HG03039 (cell line): Measurements from ENCODE around the gene DLK1.

ENCODE experiments used
- ATAC-seq: cut with Tn5 transposase; IDR thresholded peaks from one replicate; pipeline ENCODE4 v1.9.1; 2021; ENCODE audit warnings: mild to moderate bottlenecking, moderate library complexity; ENCODE audit not compliant: unreplicated experiment

DLK1 gene

GRCh38 chr14:100750762-100751699 lies 24.3 kb downstream of the DLK1 start:
- ATAC-seq = no peak

GRCh38 chr14:100754020-100754419 lies 27.3 kb downstream of the DLK1 start:
- no peak for ATAC-seq

DNA sequence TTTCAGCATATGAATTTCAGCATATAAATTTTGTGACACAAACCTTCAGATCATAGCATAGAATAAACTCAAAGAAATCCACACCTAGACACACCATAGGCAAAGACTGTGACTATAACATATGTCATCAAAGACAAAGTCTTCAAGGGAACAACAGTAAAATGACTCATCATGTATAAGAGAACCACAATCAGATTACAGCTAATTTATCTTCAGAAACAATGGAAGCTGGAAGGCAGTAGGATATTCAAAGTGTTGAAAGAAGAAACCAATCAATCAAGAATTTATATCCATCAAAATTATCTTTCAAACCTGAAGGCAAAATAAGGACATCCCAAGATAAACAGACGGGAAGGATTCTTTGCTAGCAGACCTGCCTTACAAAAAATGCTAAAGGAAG lies 29.0 kb downstream of the DLK1 start:
- no peak for ATAC-seq

DNA sequence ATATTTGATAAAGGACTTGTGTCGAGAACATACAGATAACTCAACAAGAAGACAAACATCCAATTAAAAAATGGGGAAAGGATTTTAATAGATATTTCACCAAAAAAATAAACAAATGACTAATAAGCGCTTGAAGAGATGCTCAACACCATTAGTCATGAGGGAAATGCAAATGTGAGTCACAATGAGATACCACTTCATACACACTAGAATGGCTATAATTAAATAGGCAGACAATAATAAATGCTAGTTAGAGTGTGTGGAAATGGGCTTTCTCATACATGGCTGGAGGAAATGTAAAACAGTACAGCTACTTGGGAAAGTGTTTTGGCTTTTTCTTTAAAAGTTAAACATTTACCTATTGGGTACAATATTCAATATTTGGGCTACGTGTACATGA lies 34.8 kb downstream of the DLK1 start:
- ATAC-seq = no peak

GRCh38 chr14:100762089-100762515 lies 35.4 kb downstream of the DLK1 start:
- ATAC-seq = no peak

- ATAC-seq = no peak
Observed at GRCh38 chr14:100762901-100763300, 36.2 kb downstream of the DLK1 start.

GRCh38 chr14:100764471-100765115 lies 37.9 kb downstream of the DLK1 start:
- ATAC-seq = no peak

GRCh38 chr14:100765296-100765695 lies 38.6 kb downstream of the DLK1 start:
- ATAC-seq = no peak

DNA sequence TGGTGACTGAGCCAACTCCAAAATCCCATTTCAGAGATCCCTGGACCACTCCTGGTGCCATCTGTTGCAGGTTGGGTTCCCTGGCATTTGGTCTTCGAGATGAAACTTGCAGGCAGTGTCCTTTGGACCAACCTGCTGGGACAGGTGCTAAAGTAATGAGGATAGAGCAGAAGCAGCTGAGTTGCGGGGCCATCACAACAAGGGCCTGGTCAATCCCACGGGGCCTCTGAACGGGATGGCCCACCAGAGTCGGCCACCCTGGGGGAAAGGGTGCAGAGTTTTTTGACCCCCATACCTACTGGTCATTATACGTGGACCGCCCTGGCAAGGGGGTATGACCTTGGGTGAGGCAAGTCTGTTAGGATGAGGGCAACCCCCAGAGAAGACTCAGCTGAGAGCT lies 39.3 kb downstream of the DLK1 start:
- no peak for ATAC-seq

DNA sequence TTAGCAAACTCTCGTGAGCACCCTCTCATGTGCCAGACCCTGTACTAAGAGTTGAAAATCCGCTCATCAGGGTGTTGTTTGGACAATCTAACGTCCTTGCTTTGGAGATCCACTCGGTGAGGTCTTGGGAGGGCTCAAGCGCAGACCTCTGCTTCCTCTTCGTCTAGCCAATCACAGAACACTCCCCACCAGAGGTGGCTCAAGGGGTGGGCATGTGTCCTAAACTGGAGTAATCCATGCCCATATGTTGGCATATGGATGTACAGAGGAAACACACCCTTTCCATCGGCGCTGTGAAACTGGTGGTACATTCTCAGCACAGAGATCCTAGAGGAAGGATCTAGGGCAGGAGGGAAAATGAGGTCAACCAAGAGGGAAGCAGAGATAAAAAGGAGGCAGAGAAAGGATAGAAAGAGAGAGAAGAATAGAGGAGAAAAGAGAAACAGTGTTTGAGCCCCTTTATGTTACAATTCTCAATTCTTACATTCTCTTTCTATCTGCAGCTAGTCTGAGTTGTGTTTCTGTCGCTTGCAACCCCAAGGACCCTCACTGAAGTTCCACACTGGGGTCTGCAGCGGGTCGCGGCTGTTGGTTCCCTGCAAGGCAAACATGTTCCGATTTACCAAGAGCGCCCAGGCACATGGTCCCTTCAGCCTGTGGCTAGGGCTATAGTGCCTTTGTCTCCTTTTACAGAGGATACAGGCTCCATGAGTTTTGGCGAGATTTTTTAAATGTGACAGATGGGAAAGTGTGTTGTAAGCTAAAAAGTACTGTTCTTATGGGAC lies 40.5 kb downstream of the DLK1 start:
- no peak for ATAC-seq

DNA sequence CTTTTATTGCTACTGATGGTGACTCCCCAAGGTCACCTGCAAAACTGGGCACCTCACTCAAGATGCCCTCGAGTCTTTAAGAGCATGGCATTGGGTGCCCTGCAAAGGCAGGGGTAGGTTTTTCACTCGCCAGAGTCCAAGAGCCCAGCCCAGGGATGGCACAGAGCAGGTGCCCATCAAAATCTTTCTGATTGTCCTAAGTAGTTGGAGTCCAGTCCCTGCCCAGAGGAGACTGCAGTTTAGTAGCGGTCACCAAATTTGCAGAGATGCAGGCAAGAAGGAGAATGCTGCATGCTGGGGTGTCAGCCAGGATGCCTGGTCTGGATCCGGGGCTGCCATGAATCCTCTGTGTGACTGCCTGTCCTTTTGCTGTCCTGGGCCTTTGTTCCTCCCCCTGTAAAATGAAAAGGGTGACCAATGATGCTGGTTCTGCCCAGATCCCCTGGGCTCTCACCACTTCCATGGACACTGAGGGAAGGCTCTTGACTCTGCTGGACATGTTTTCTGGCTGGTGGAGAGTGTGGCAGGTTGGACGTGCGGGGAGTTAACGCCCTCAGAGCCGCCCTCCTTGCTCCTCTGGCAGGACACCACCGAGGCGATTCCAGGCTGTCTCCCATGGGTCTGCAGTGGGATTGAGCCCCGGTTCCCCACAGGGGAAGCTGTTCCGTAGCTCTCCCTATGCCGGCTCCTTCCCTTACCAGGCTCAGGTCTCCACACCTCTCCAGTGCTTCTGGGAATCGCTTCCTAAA lies 41.3 kb downstream of the DLK1 start:
- ATAC-seq = no peak

DNA sequence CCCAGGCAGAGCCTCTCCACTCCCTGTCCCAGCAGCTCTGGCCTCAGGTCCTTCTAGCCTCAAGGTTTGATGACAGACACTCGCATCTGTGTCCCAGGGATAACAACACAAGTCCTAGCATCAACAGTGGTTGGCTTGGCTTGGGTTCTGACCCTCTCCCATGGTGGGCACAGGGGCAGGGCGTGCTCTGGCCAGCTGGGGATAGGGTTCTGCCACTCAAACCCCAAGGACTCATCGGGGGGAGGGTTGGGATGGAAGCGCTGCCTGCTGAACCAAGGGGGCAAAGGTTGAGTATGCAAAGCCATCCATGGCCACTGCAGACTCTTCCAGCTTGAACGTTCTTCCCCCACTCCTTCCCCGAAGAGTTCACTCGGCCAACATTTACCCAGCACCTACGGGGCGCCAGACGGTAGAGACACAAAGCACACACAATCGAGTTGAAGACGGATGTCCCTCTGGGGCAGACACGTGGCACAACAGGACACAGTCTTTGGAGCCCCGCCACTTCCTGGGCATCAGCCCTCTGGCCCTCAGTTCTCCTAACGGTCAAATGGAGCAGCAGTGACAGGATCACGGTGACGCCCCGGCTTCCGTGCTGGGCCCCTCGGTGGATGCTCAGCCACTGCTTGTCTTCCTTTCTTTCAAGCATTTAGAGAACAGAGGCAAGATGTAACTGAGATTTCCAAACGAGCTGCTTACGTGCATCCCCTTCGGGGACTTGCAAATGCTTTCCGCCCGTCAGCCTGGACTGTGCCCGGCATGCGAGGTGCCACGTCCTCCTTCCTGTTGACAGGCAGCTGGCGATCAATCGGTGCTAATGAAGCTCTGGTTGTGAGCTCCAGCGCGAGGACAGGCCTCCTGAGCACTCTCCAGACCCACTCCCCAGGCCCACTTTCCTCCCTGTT lies 42.6 kb downstream of the DLK1 start:
- no peak for ATAC-seq

DNA sequence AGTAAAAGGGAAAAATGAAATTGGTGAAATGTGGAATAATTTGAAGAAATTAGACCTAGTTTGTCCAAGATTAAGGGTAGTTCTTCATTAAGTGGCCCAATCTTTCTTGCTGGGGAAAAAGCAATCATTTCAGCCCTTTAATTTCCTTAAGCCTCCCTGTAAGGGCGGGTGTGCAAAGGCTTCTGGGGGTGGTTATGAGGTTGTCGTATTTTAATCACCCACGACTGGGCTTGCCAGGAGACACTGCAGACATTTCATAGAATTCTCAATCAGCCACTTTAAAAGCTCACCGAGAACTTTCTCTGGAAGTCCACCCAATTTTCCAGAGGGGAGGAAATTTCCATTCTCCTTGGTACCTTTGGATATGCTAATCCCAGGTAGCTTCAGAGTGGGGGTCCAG lies 43.4 kb downstream of the DLK1 start:
- ATAC-seq = no peak

DNA sequence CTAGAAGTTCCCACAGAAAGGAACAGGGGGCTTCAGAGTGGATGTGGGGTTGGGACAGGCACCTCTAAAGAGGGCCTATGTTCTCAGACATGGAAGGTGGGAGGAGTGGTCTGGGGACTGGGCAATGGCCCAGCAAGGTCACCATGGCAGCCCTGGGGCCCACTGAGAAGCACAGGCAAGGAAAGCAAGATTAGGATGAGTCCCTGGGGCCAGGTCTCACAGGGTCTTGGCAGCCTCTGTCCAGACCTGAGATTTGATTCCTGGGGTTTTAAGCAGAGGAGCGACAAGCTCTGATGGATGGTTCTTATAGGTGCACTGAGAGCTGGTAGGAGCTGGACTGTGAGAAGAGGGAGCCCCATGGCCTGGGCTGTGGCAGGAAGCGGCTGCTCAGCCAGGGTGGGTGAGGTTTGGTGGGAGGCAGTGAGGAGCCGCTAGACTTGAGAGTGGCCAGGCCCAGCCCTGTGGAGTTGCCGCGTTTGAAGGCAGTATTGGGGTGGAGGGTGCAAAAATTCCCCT lies 44.0 kb downstream of the DLK1 start:
- ATAC-seq = no peak

DNA sequence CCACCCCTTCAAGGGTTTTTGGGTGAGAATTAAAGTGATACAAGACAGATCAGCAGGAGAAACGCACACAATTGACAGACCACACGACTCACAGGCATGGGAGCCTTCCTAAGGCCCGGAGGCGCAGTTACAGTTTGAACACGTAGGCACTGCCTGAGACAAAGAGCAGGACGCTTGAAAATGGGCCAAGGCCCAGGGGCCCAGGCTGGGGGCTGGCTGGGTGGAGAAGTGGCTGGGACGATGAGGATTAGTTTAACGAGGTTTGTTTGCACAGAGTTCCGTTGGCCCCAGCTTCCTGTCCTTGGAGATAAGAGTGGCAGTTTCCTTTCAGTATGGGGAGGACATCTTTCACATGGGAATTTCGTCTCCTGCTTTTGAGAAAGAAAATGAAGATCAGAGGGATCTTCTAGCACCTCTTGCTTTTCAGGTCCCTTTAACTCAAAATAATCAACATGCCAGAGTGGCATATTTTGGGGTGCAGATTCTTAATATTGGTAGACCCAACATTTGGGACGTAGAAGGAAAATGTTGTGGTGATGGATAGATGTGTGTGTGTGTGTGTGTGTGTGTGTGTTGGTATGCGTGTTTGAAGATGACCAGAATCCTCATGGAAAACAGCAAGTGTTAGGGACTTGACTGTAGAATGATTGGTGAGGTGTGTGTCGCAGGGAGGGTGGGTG lies 44.6 kb downstream of the DLK1 start:
- no peak for ATAC-seq

DNA sequence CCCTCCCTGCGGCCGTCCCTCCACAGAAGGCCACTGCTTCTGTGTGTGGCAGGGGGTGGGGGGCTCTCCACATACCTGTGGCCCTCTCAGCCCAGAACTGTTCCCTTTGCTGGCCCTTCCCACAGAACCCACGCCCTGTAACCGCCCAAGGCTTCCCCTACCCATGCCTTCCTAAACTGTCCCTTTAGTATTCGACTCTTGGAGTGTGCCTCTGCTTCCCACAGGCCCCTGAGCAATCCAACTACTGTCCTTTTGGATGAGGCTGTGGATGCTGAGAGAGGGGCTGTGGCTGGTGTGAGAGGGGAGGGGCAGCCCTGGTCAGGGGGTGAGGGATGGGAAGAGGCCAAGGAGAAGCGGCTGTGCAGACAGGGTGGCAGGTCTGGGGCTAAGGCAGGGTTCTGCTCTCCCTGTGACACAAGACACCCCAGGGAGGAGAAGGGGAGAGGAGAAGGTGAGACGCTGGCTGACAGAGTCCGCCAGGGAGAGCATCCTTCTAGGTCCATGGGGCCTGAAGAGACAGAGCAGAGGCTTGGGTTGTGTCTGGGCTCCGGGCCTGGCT lies 46.0 kb downstream of the DLK1 start:
- ATAC-seq = no peak

- ATAC-seq = no peak
Observed at GRCh38 chr14:100773331-100774163, 46.9 kb downstream of the DLK1 start.

- no peak for ATAC-seq
Observed at GRCh38 chr14:100774164-100774537, 47.5 kb downstream of the DLK1 start.
